Measurements from ENCODE around the gene PSME3IP1.
"Not testable (repeated sequence)": the region's sequence is repeated elsewhere in the genome, so short reads cannot be mapped to it uniquely, and the experiment has no call there.

The PSME3IP1 gene

DNA sequence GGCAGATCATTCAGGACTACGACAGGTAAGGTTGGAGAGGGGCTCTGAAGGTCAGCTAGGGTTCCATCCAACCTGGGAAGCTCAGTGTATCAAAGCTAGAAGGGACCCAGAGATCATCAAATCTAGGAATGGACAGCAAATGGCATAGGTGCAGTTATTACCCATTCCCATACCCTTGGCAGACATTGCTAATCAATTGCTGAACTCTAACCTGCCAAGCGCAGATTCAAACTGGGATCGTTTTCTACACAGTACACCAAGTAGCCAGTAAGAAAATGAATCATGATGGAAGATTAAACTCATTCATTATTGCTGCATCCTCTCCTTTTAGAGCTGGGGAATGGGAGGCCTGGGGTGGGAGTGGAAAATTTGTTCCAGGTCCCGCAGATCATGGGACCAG, 59.9 kb downstream of the PSME3IP1 start:
- DNase-seq (ENCODE audit: low read depth in 2 of 2, low spot score in 1 of 2): no peak

DNA sequence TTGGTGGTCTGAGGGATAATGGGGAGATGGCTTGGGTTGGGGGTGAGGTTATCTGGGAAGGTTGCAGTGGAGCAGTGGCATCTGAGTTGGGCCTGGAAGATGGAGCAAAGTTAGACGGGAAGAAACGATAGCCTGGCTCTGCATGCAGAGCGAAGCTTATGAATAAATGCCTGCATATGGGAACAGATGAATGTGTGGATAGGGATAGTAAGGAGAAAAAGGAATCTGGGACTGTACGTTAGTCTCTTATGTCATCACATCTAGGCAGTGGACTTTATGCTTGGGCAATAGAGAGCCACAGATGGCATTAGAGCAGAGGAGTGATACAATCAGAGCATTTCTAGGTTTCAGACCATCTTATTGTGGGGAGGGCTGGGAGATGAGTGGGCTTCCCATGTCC, 60.5 kb downstream of the PSME3IP1 start:
- DNase-seq (ENCODE audit: low read depth in 2 of 2, low spot score in 1 of 2): no peak

DNA sequence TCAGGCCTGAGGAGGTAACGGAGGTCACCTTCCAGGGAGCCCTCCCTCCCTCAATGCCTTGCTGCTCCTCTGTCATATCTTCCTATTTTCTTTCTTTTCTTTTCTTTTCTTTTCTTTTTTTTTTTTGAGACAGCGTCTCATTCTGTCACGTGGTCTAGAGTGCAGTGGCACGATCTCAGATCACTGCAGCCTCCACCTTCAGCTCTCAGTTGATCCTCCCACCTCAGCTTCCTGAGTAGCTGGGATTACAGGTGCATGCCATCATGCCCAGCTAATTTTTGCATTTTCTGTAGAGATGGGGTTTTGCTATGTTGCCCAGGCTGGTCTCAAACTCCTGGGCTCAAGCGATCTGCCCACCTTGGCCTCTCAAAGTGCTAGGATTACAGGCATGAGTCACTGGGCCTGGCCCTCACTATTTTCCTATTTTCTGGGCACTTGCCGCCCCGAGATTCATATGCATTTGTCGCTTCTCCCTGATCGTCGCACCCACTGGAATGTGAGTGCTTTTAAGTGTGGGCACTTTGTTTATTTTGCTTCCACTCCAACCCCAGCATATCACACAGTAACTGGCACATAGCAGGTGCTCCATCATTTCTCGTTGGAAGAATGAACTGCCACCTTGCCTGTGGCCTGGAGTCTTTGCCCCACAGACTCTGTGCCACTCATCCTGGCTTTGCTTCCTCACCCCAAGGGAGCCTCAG, 61.7 kb downstream of the PSME3IP1 start:
- no peak for DNase-seq (ENCODE audit: low read depth in 2 of 2, low spot score in 1 of 2)

- no peak for DNase-seq (ENCODE audit: low read depth in 2 of 2, low spot score in 1 of 2)
These were observed 62.4 kb downstream of the PSME3IP1 start for GRCh38 chr16:57123216-57123973.

- DNase-seq (ENCODE audit: low read depth in 2 of 2, low spot score in 1 of 2): no peak
These were observed 67.3 kb downstream of the PSME3IP1 start for GRCh38 chr16:57118461-57119084.

GRCh38 chr16:57115514-57116182, 70.2 kb downstream of the PSME3IP1 start:
- DNase-seq (ENCODE audit: low read depth in 2 of 2, low spot score in 1 of 2): no peak

GRCh38 chr16:57115168-57115513, 70.7 kb downstream of the PSME3IP1 start:
- no peak for DNase-seq (ENCODE audit: low read depth in 2 of 2, low spot score in 1 of 2)

- no peak for DNase-seq (ENCODE audit: low read depth in 2 of 2, low spot score in 1 of 2)
These were observed 72.2 kb downstream of the PSME3IP1 start for GRCh38 chr16:57113664-57114063.

DNA sequence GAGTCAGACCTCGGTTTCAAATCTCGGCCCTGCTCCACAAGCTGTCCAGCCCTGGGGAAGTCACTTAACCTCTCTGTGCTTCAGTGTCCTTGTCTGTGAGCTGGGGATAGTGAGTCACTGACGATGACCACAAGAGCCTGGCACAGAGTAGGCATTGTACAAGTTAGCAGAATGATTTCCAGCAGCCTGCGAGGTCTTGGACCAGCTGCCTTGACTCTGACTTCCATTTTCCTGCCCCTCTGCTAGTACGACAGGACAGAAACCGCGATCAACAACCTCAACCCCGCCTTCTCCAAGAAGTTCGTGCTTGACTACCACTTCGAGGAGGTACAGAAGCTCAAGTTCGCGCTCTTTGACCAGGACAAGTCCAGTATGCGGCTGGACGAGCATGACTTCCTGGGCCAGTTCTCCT, 72.8 kb downstream of the PSME3IP1 start:
- no peak for DNase-seq (ENCODE audit: low read depth in 2 of 2, low spot score in 1 of 2)

DNA sequence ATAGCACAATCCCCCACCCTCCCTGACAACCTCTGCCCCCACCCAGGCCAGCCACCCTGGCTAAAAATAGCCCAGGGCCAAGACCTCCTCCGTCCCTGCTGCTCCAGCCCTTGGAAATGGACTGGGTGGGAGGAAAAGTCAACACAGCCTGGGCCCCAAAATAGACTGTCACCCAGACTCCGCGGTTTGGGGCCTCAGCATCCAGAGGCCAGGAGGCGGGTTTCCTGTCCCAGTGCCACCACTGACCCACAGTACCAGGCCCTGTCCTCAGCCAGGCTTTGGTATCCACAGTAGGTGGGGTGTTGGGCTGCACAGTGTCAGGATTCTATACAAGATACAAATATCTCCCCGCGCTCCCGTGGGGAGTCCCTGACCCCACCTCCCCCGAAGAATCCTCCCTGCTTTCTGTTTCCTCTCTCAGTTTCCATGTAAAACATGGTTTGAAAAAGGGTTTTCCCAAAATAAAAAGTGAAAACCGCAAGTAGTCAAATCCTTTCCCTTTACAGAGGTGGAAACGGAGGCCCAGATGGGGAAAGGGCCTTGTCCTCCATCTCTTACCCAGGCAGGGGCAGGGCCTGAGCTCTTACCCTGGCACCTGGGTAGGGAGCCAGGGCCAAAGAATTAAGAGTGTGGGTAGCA, 73.3 kb downstream of the PSME3IP1 start:
- no peak for DNase-seq (ENCODE audit: low read depth in 2 of 2, low spot score in 1 of 2)

- DNase-seq (ENCODE audit: low read depth in 2 of 2, low spot score in 1 of 2): no peak
These were observed 74.4 kb downstream of the PSME3IP1 start for GRCh38 chr16:57111420-57111819.

DNA sequence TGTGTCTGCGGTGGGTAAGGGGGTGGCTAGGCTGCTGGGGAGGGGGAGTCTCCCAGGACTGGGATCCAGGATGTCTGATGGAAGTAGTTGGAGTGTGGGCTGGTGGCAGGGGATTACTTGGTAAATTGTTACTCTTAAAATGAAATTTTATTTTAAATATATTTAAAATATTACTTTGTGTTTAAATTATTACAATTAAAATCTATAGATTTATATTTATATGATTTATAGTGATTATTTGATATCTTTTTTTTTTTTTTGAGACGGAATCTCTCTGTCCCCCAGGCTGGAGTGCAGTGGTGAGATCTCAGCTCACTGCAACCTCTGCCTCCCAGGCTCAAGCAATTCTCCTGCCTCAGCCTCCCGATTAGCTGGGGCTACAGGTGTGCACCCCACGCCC, 74.9 kb downstream of the PSME3IP1 start:
- no peak for DNase-seq (ENCODE audit: low read depth in 2 of 2, low spot score in 1 of 2)

GRCh38 chr16:57109259-57110105, 76.4 kb downstream of the PSME3IP1 start:
- not testable (repeated sequence) for DNase-seq (ENCODE audit: low read depth in 2 of 2, low spot score in 1 of 2)

- DNase-seq (ENCODE audit: low read depth in 2 of 2, low spot score in 1 of 2): no peak
These were observed 77.4 kb downstream of the PSME3IP1 start for GRCh38 chr16:57108432-57108831.

DNA sequence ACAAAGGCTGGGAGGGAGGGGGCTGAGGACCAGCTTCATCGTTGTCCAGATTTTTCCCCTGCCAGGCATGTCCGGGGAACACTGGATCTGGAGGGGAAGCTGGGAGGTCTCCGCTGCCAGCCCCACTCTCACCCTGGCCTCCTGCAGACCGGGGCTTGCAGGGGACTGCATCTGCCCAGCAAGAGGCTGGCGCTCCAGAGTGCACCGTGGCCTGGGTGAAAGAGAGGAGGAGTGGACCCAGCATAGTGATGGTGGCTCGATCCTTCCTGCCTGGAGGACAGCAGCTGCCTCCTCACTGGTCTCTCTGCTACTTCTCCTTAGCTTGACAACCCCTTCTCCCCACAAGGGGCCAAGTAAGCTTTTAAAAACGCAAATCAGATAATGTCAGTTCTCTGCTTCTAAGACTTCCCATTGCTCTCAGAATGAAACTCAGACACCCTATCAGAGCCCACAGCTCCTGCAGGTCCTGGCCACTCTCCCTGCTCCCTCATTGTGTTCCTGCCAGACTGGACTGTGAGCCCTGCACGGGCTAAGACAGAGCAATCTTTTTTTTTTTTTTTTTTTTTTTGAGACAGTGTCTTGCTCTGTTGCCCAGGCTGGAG, 78.4 kb downstream of the PSME3IP1 start:
- no peak for DNase-seq (ENCODE audit: low read depth in 2 of 2, low spot score in 1 of 2)

GRCh38 chr16:57106767-57107166, 79.1 kb downstream of the PSME3IP1 start:
- no peak for DNase-seq (ENCODE audit: low read depth in 2 of 2, low spot score in 1 of 2)

DNA sequence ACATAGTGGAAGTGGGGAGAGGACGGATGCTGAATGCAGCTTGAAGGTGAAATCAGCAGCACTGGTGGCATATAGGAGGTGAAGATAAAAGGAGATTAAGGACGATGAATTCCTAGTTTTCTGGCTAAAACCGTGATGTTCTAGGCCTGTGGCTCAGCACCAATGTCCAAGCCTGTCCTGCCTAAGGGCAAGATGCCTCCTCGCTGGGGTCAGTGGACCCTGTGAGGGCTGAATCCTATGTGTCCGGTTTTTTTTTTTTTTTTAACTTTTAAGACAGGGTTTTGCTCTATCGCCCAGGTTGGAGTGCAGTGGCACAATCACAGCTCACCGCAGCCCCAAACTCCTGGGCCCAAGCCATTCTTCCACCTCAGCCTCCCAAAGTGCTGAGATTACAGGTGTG, 80.7 kb downstream of the PSME3IP1 start:
- no peak for DNase-seq (ENCODE audit: low read depth in 2 of 2, low spot score in 1 of 2)

GRCh38 chr16:57104706-57105105, 81.1 kb downstream of the PSME3IP1 start:
- DNase-seq (ENCODE audit: low read depth in 2 of 2, low spot score in 1 of 2): no peak

DNA sequence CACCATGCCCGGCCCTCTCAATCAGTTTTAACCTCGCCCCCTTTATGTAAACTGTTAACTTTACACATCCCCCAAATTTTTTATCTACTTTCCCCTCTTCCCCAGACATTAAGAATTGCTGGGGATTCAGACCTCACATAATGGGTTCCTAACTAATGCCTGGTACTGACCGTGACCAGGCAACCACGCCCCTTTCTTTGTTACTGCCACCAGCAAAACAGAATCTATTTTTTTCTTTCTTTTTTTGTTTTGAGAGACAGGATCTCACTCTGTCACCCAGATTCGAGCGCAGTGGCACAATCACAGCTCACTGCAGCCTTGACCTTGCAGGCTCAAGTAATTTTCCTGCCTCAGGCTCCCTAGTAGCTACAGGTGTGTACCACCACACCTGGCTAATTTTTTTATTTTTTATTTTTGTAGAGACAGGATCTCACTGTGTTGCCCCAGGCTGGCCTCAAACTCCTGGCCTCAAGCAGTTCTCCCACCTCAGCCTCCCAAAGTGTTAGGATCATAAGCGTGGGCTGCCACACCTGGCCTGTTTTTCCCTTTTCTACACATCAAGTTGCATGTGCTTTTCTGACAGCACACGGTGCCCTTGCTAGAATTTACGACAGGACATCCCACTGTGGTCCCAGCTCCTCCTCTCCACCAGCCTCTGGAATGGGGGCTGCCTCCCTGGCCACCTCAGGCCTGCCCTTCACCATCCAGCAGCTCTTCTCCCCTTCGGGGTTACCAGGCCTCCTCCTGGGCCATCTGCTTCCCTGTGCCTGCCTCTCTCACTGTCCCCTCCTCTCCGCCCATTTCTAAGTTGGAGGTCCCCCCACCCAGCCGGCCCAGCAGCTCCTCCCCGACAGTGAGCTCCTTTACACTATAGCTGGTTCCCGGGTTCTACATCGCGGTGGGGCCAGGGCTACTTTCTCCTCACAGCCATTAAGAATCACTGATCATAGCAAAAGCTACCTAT, 82.7 kb downstream of the PSME3IP1 start:
- DNase-seq (ENCODE audit: low read depth in 2 of 2, low spot score in 1 of 2): no peak

Measured in stimulated activated CD8-positive, alpha-beta memory T cell treated with anti-CD3 and anti-CD28 coated beads, Interleukin-4, amount 100 ng/mL, for 1 hour (primary cell).